ENCODE results near the gene LCN6.

GRCh38 chr9:136751814-136752213, 3.5 kb upstream of the LCN6 start:
- TF ChIP-seq NFATC4 (CRISPR knock-in tag; IDR thresholded peaks at IDR 0.05), result no peak
- no peak for TF ChIP-seq CTCF (IDR thresholded peaks at IDR 0.05)
- TF ChIP-seq OVOL2 (CRISPR knock-in tag; IDR thresholded peaks at IDR 0.05; ENCODE audit: borderline replicate concordance), result no peak
- TF ChIP-seq PRDM15 (CRISPR knock-in tag; IDR thresholded peaks at IDR 0.05), result no peak

All from WTC11 (cell line).